Measurements from ENCODE around the gene CLCN1. TPM values are rescaled to one million over a fixed set of nuclear protein-coding genes. Genes with fewer than 3 reads are reported as not detected.

Gene CLCN1
- polyA plus RNA-seq, 3 donors, result 0.04 to 0.76 (median 0.11) TPM

DNA sequence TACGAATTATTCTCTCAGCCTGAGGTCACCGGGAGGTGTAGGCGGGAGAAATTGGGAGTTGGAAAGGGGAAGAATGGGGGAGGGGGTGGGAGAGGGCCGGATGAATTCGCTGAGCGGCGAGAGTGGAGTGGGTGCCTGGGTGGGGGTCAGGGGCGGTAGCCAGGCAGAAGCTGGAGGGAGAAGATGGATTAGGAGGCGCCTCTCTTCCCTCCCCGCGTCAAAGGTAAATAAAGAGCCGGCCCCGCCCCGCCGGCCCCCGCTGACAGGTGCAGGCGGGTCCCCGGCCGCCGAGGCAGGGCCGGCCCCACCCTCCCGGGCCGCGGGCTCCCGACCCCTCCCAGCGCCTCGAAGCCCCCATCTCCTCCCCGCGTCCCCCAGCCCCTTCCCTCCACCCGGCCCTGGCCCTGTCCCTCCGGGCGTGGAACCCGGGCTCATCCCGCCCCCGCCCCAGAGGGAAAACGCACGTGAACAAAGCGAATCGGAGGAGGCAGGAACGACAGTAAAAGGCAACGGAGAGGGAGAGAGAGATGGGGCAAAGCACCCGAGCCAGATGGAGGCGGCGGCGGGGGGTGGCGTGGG is 45.7 kb downstream of the CLCN1 start:
- peaks cover 53 to 67% (median 62%) of the 10 kb centered on the region in 3 donors for H3K27me3 Mint-ChIP-seq (ENCODE audit: low read depth in 3 of 3)
- Histone ChIP-seq H3K27me3 (ENCODE audit: control insufficient read depth in 2 of 2, insufficient read depth in 2 of 2, low read length in 2 of 2) (peaks cover 32 to 49% of the 10 kb centered on the region in 2 donors), H4K20me1 (ENCODE audit: insufficient read depth, low read length) (no peaks in the 10 kb centered on the region), H3K4me3 (replicated peaks in 1 of 3; ENCODE audit: low read depth in 2 of 3, low read length in 3 of 3) (peak overlapping the region; percentile 28 to 77 (median 46)), H3K79me2 (ENCODE audit: insufficient read depth, low read length) (no peaks in the 10 kb centered on the region), H3K4me2 (replicated peaks; ENCODE audit: extremely low read depth, low read length, poor library complexity, severe bottlenecking) (peak overlapping the region; percentile 87), H3K36me3 (replicated peaks in 1 of 2; ENCODE audit: control insufficient read depth in 1 of 2, insufficient read depth in 2 of 2, low read length in 2 of 2) (no peaks in the 10 kb centered on the region), H2AFZ (ENCODE audit: insufficient read depth, low read depth, low read length, poor library complexity, severe bottlenecking) (peak overlapping the region; percentile 63), H3K9me3 (replicated peaks in 1 of 2; ENCODE audit: control insufficient read depth in 1 of 2, insufficient read depth in 1 of 2, low read length in 2 of 2) (no peaks in the 10 kb centered on the region), H3K9ac (ENCODE audit: insufficient read depth, low read length, poor library complexity, severe bottlenecking) (peak overlapping the region; percentile 32), H3K4me1 (ENCODE audit: control insufficient read depth in 1 of 2, insufficient read depth in 2 of 2, low read length in 2 of 2) (peaks cover 15 to 27% of the 10 kb centered on the region in 2 donors), H3K27ac (ENCODE audit: low read depth in 1 of 2, low read length in 2 of 2) (no peak overlapping the region)
- TF ChIP-seq, protein P1, sequence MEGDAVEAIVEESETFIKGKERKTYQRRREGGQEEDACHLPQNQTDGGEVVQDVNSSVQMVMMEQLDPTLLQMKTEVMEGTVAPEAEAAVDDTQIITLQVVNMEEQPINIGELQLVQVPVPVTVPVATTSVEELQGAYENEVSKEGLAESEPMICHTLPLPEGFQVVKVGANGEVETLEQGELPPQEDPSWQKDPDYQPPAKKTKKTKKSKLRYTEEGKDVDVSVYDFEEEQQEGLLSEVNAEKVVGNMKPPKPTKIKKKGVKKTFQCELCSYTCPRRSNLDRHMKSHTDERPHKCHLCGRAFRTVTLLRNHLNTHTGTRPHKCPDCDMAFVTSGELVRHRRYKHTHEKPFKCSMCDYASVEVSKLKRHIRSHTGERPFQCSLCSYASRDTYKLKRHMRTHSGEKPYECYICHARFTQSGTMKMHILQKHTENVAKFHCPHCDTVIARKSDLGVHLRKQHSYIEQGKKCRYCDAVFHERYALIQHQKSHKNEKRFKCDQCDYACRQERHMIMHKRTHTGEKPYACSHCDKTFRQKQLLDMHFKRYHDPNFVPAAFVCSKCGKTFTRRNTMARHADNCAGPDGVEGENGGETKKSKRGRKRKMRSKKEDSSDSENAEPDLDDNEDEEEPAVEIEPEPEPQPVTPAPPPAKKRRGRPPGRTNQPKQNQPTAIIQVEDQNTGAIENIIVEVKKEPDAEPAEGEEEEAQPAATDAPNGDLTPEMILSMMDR (IDR thresholded peaks at IDR 0.05), result no peak
- 4% methylated on average over 23 of the region's 46 CpGs for WGBS (ENCODE audit: insufficient coverage)
- no peak overlapping the region for H3K27ac Mint-ChIP-seq
- intact Hi-C loops (cut with micrococcal nuclease), result loop anchor here in 1 of 2 donors (10.0 kb wide), 1 partner anchor 53 kb away; no protein-coding TSS in a partner anchor
- no peak for DNase-seq
- H3K9me3 Mint-ChIP-seq, result peaks cover 0 to 21% (median 6%) of the 10 kb centered on the region in 7 donors
- peaks cover 26% of the 10 kb centered on the region for H3K4me1 Mint-ChIP-seq
- H3K4me3 Mint-ChIP-seq, result peak overlapping the region; percentile 92 to 97
- peaks cover 10 to 14% of the 10 kb centered on the region in 2 donors for H3K36me3 Mint-ChIP-seq

DNA sequence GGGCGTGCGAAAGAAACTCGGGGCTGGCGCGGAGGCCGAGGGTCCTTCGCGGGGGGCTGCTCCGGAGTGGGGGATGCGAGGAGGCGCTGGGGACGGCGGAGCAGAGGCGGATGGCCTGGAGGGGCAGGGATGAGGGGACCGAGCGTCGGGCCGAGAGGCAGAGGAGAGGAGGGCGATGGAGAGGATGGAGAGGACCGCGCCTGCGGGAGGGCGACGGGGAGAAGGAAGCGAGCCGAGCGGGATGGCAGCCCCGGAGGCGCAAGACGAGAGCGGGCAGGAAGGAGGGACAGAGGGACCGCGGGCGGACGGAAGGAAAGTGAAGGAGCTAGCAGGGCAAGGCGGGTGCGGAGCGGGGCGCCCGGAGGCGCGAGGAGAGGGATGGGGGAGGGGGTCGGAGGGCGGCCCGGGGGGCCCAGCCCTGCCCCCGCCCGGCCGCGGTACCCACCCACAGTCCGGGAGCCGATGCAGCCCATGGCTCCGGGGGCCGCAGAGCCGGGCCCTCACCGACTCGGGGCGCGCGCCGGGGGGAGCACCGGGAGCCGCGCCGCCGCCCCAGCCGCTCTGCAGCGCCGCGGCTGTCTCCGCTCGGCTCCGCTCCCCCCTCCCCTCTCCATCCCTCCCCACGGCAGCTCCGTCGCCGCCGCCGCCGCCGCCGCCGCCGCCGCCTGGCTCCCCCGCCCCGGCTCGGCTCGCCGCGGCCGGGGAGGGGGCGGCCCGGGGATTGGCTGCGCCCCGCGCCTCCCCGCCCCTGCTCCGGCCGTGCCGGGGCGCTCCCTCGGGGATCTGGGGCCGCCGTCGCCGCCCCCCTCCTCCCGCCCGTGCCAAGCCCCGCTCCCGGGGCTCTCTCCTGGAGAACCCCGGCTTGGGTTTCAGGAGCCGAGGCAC is 46.5 kb downstream of the CLCN1 start, which contains the start of gene FAM131B:
FAM131B (minus strand) TSS at position 583 of the 885 bp plus-strand sequence; CDS start at position 473, 110 bp downstream.
- peaks cover 10 to 14% of the 10 kb centered on the region in 2 donors for H3K36me3 Mint-ChIP-seq
- peaks cover 32 to 49% of the 10 kb centered on the region in 2 donors for H3K27me3 ChIP-seq (ENCODE audit: control insufficient read depth in 2 of 2, insufficient read depth in 2 of 2, low read length in 2 of 2)
- H3K27ac ChIP-seq (ENCODE audit: low read depth in 1 of 2, low read length in 2 of 2), result no peak within 1 kb of the TSS
- no peaks in the 10 kb centered on the region for H3K36me3 ChIP-seq (replicated peaks in 1 of 2; ENCODE audit: control insufficient read depth in 1 of 2, insufficient read depth in 2 of 2, low read length in 2 of 2)
- peaks cover 26% of the 10 kb centered on the region for H3K4me1 Mint-ChIP-seq
- no peaks in the 10 kb centered on the region for H3K79me2 ChIP-seq (ENCODE audit: insufficient read depth, low read length)
- H3K4me3 ChIP-seq (replicated peaks in 1 of 3; ENCODE audit: low read depth in 2 of 3, low read length in 3 of 3), result peak within 1 kb of the TSS; percentile 28 to 77 (median 46)
- peaks cover 53 to 65% (median 63%) of the 10 kb centered on the region in 3 donors for H3K27me3 Mint-ChIP-seq (ENCODE audit: low read depth in 3 of 3)
- no peak within 1 kb of the TSS for H3K27ac Mint-ChIP-seq
- H3K9me3 Mint-ChIP-seq, result peaks cover 0 to 24% (median 6%) of the 10 kb centered on the region in 7 donors
- H3K4me1 ChIP-seq (ENCODE audit: control insufficient read depth in 1 of 2, insufficient read depth in 2 of 2, low read length in 2 of 2), result peaks cover 15 to 27% of the 10 kb centered on the region in 2 donors
- H3K4me2 ChIP-seq (replicated peaks; ENCODE audit: extremely low read depth, low read length, poor library complexity, severe bottlenecking), result peak within 1 kb of the TSS; percentile 87
- H3K9me3 ChIP-seq (replicated peaks in 1 of 2; ENCODE audit: control insufficient read depth in 1 of 2, insufficient read depth in 1 of 2, low read length in 2 of 2), result no peaks in the 10 kb centered on the region
- peak within 1 kb of the TSS; percentile 32 for H3K9ac ChIP-seq (ENCODE audit: insufficient read depth, low read length, poor library complexity, severe bottlenecking)
- peak within 1 kb of the TSS; percentile 75 for H2AFZ ChIP-seq (ENCODE audit: insufficient read depth, low read depth, low read length, poor library complexity, severe bottlenecking)
- no peaks in the 10 kb centered on the region for H4K20me1 ChIP-seq (ENCODE audit: insufficient read depth, low read length)
- WGBS (ENCODE audit: insufficient coverage), result under 1% methylated on average over 92 of the region's 112 CpGs
- no peak for DNase-seq
- peak within 1 kb of the TSS; percentile 92 to 97 for H3K4me3 Mint-ChIP-seq
- intact Hi-C loops (cut with micrococcal nuclease), result loop anchor here in 1 of 2 donors (10.0 kb wide), 1 partner anchor 52 kb away; no protein-coding TSS in a partner anchor
- TF ChIP-seq, protein P1 (IDR thresholded peaks at IDR 0.05), result no peak
